GM12872 (cell line): ENCODE data around the gene KRTAP9-8.
"Not testable (repeated sequence)": the region's sequence is repeated elsewhere in the genome, so short reads cannot be mapped to it uniquely, and the experiment has no call there.

ENCODE experiments used
- CTCF ChIP-seq: IDR thresholded peaks from 3 replicates; pipeline ENCODE4 v1.5.1; 2011; ENCODE audit warnings: low read depth, mild to moderate bottlenecking, low read length, moderate library complexity; ENCODE audit not compliant: insufficient read depth

The KRTAP9-8 gene

DNA sequence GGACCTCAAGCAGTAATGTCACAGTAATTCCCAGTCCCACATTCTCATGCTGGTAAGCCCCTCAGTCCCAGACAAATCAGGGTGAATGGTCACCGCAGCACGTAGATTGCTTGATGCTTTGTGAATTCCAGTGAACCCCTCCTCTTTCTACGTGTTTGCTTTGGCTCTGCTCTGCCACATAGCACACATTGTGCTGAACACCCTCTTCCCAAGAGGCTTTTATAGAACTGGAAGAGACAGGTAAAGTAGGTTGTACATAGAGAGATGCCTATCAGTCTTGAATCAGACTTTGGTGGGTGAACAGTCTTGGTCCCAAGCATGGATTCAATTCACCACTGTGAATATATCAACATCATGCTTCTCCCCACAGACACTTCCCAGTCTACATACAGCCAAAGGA, 26.8 kb downstream of the KRTAP9-8 start:
- no peak for TF ChIP-seq CTCF

GRCh38 chr17:41265078-41265477, 27.3 kb downstream of the KRTAP9-8 start, which contains the start of gene KRTAP9-6:
Gene KRTAP9-6 (plus strand): TSS chr17:41265378. CDS start chr17:41265378, 0 bp downstream.
- TF ChIP-seq CTCF = no peak

- TF ChIP-seq CTCF = no peak
Observed at GRCh38 chr17:41267711-41268110, 29.9 kb downstream of the KRTAP9-8 start.

DNA sequence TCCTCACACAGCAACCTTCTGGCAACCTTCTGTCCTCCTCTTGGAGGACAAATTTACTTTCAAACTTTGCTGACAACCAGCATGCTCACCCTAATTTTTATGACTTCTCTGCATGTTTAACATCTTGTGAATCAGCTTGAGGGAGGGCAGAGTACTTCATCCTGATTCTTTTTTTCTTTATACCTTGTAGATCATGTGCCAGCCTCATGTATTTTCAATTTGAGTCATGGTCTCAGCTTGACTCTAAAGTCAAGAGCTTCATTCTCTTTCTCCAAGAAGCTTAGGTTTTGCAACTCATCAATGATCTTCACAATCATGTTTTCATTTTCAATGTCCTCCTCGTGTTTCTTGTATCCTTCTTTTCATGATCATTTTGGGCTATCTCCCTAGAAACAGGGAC, 34.1 kb downstream of the KRTAP9-8 start:
- TF ChIP-seq CTCF = no peak

DNA sequence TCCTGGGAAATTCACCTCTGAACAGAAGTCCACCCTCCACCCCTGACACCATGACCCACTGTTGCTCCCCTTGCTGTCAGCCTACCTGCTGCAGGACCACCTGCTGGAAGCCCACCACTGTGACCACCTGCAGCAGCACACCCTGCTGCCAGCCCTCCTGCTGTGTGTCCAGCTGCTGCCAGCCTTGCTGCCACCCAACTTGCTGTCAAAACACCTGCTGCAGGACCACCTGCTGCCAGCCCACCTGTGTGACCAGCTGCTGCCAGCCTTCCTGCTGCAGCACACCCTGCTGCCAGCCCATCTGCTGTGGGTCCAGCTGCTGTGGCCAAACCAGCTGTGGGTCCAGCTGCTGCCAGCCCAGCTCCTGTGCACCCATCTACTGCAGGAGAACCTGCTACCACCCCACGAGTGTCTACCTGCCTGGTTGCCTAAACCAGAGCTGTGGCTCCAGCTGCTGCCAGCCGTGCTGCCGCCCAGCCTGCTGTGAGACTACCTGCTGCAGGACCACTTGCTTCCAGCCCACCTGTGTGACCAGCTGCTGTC, 37.9 kb downstream of the KRTAP9-8 start, which contains the start of gene KRTAP9-7:
TSS of gene KRTAP9-7 (plus strand) at position 51 of the 543 bp plus-strand sequence. CDS start at position 51, 0 bp downstream.
- TF ChIP-seq CTCF = not testable (repeated sequence)

GRCh38 chr17:41278176-41278955, 40.6 kb downstream of the KRTAP9-8 start:
- no peak for TF ChIP-seq CTCF

GRCh38 chr17:41284043-41284442, 46.2 kb downstream of the KRTAP9-8 start:
- no peak for TF ChIP-seq CTCF
